Activated CD4-positive, alpha-beta T cell treated with anti-CD3 and anti-CD28 coated beads for 1 hour (primary cell): ENCODE results near the gene HKDC1.
"Not testable (repeated sequence)": the region's sequence is repeated elsewhere in the genome, so short reads cannot be mapped to it uniquely, and the experiment has no call there.

Experiments used
- DNase-seq: peaks from one replicate; pipeline ENCODE4 v3.0.0-alpha.2; 2020

HKDC1 gene

GRCh38 chr10:69285699-69286098 is 65.6 kb downstream of the HKDC1 start:
- no peak for DNase-seq

GRCh38 chr10:69287181-69287580 is 67.0 kb downstream of the HKDC1 start:
- no peak for DNase-seq

- no peak for DNase-seq
Observed at GRCh38 chr10:69290993-69291392, 70.9 kb downstream of the HKDC1 start.

- DNase-seq = no peak
Observed at GRCh38 chr10:69292459-69292858, 72.3 kb downstream of the HKDC1 start.

GRCh38 chr10:69295027-69295636 is 75.0 kb downstream of the HKDC1 start:
- DNase-seq = no peak

- DNase-seq = no peak
Observed at GRCh38 chr10:69303632-69304051, 83.5 kb downstream of the HKDC1 start.

GRCh38 chr10:69306421-69306820 is 86.3 kb downstream of the HKDC1 start:
- DNase-seq = no peak

GRCh38 chr10:69307434-69307833 is 87.3 kb downstream of the HKDC1 start:
- DNase-seq = no peak

GRCh38 chr10:69308304-69308703 is 88.2 kb downstream of the HKDC1 start:
- not testable (repeated sequence) for DNase-seq

- no peak for DNase-seq
Observed at GRCh38 chr10:69311309-69311708, 91.2 kb downstream of the HKDC1 start.

- no peak for DNase-seq
Observed at GRCh38 chr10:69312528-69312927, 92.4 kb downstream of the HKDC1 start.

GRCh38 chr10:69315100-69315542 is 95.0 kb downstream of the HKDC1 start:
- no peak for DNase-seq

GRCh38 chr10:69315610-69316312 is 95.6 kb downstream of the HKDC1 start:
- no peak for DNase-seq

- DNase-seq = no peak
Observed at GRCh38 chr10:69316313-69317059, 96.4 kb downstream of the HKDC1 start.
